H1 (cell line): Measurements from ENCODE around the gene CUBN.

Source experiments
- EP300 ChIP-seq, 2 experiments: IDR thresholded peaks; 1 replicate in 1 of 2; 2 replicates in 1 of 2; pipeline ENCODE4 v1.6.1; 2011 to 2012; ENCODE audit warnings: low read depth in 2 of 2, low read length in 2 of 2, mild to moderate bottlenecking in 2 of 2, borderline replicate concordance in 1 of 2, inconsistent platforms in 1 of 2, moderate library complexity in 1 of 2
- EZH2 ChIP-seq: fragments of 200-600 bp; sonication (generic); IDR thresholded peaks from 2 replicates; pipeline ENCODE4 v1.7.1; 2012; ENCODE audit warnings: low read depth, mild to moderate bottlenecking, moderate library complexity, low read length, inconsistent platforms; ENCODE audit not compliant: severe bottlenecking
- KDM1A ChIP-seq: fragments of 200-600, 300-600 bp; sonication (generic); IDR thresholded peaks from 2 replicates; pipeline ENCODE4 v1.7.1; 2016; ENCODE audit warnings: mild to moderate bottlenecking, low read length, borderline replicate concordance
- MAFK ChIP-seq: IDR thresholded peaks from 2 replicates; pipeline ENCODE4 v1.6.1; 2012; ENCODE audit warnings: low read depth, mild to moderate bottlenecking, improper control_type of control experiment, low read length
- POLR2A ChIP-seq, 2 experiments: IDR thresholded peaks; 1 replicate in 1 of 2; 2 replicates in 1 of 2; pipeline ENCODE4 v1.6.1; 2011; ENCODE audit warnings: low read depth in 2 of 2, low read length in 2 of 2, mild to moderate bottlenecking in 2 of 2; ENCODE audit errors: control extremely low read depth in 1 of 2
- POLR2AphosphoS5 ChIP-seq: IDR thresholded peaks from 2 replicates; pipeline ENCODE4 v1.6.1; 2011; ENCODE audit warnings: low read depth, low read length
- RXRA ChIP-seq: IDR thresholded peaks from 2 replicates; pipeline ENCODE4 v1.6.1; 2011; ENCODE audit warnings: low read depth, mild to moderate bottlenecking, low read length, moderate library complexity; ENCODE audit not compliant: insufficient read depth
- SIX5 ChIP-seq: IDR thresholded peaks from 2 replicates; pipeline ENCODE4 v1.6.1; 2011; ENCODE audit warnings: mild to moderate bottlenecking, low read depth, low read length
- TBP ChIP-seq: IDR thresholded peaks from 2 replicates; pipeline ENCODE4 v1.6.1; 2011; ENCODE audit warnings: low read depth, low read length, improper control_type of control experiment
- TCF12 ChIP-seq: IDR thresholded peaks from 2 replicates; pipeline ENCODE4 v1.6.1; 2011; ENCODE audit warnings: low read depth, mild to moderate bottlenecking, low read length
- ZNF274 ChIP-seq: IDR thresholded peaks from 2 replicates; pipeline ENCODE4 v1.7.0; 2012; ENCODE audit warnings: low read length, borderline replicate concordance; ENCODE audit errors: extremely low read depth
- TF ChIP-seq, protein P1 (sequence below): IDR thresholded peaks from 2 replicates; pipeline ENCODE4 v1.6.1; 2012; ENCODE audit warnings: low read length, inconsistent platforms
- TF ChIP-seq, protein P2 (sequence below), 3 experiments: IDR thresholded peaks; 1 replicate in 2 of 3; 2 replicates in 1 of 3; pipeline versions ENCODE4 v1.5.1 to v1.6.1; 2011; ENCODE audit warnings: low read length in 3 of 3, mild to moderate bottlenecking in 3 of 3, inconsistent platforms in 2 of 3, low read depth in 1 of 3, moderate library complexity in 1 of 3; ENCODE audit not compliant: insufficient read depth in 1 of 3; ENCODE audit errors: control extremely low read depth in 1 of 3

- TF ChIP-seq, protein P1, sequence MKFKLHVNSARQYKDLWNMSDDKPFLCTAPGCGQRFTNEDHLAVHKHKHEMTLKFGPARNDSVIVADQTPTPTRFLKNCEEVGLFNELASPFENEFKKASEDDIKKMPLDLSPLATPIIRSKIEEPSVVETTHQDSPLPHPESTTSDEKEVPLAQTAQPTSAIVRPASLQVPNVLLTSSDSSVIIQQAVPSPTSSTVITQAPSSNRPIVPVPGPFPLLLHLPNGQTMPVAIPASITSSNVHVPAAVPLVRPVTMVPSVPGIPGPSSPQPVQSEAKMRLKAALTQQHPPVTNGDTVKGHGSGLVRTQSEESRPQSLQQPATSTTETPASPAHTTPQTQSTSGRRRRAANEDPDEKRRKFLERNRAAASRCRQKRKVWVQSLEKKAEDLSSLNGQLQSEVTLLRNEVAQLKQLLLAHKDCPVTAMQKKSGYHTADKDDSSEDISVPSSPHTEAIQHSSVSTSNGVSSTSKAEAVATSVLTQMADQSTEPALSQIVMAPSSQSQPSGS: no peak
- TF ChIP-seq POLR2A (IDR thresholded peaks at IDR 0.05; ENCODE audit: control extremely low read depth in 1 of 2, low read depth in 2 of 2, low read length in 2 of 2): no peak
- TF ChIP-seq EZH2: no peak
- no peak for TF ChIP-seq EP300 (IDR thresholded peaks at IDR 0.05; ENCODE audit: borderline replicate concordance in 1 of 2, low read depth in 2 of 2, low read length in 2 of 2)
- TF ChIP-seq RXRA: no peak
- TF ChIP-seq POLR2AphosphoS5: no peak
- TF ChIP-seq, protein P2, sequence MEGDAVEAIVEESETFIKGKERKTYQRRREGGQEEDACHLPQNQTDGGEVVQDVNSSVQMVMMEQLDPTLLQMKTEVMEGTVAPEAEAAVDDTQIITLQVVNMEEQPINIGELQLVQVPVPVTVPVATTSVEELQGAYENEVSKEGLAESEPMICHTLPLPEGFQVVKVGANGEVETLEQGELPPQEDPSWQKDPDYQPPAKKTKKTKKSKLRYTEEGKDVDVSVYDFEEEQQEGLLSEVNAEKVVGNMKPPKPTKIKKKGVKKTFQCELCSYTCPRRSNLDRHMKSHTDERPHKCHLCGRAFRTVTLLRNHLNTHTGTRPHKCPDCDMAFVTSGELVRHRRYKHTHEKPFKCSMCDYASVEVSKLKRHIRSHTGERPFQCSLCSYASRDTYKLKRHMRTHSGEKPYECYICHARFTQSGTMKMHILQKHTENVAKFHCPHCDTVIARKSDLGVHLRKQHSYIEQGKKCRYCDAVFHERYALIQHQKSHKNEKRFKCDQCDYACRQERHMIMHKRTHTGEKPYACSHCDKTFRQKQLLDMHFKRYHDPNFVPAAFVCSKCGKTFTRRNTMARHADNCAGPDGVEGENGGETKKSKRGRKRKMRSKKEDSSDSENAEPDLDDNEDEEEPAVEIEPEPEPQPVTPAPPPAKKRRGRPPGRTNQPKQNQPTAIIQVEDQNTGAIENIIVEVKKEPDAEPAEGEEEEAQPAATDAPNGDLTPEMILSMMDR (IDR thresholded peaks at IDR 0.05; ENCODE audit: control extremely low read depth in 1 of 3, insufficient read depth in 1 of 3, low read depth in 1 of 3, low read length in 3 of 3): no peak
- no peak for TF ChIP-seq MAFK
- TF ChIP-seq KDM1A: no peak
- TF ChIP-seq ZNF274: no peak
- no peak for TF ChIP-seq SIX5
- no peak for TF ChIP-seq TCF12
- TF ChIP-seq TBP: no peak
Measured at GRCh38 chr10:17123961-17124360, 5.7 kb downstream of the CUBN start.
